Measurements from ENCODE around the gene POTEM.
"Not testable (repeated sequence)": the region's sequence is repeated elsewhere in the genome, so short reads cannot be mapped to it uniquely, and the experiment has no call there.

The POTEM gene

DNA sequence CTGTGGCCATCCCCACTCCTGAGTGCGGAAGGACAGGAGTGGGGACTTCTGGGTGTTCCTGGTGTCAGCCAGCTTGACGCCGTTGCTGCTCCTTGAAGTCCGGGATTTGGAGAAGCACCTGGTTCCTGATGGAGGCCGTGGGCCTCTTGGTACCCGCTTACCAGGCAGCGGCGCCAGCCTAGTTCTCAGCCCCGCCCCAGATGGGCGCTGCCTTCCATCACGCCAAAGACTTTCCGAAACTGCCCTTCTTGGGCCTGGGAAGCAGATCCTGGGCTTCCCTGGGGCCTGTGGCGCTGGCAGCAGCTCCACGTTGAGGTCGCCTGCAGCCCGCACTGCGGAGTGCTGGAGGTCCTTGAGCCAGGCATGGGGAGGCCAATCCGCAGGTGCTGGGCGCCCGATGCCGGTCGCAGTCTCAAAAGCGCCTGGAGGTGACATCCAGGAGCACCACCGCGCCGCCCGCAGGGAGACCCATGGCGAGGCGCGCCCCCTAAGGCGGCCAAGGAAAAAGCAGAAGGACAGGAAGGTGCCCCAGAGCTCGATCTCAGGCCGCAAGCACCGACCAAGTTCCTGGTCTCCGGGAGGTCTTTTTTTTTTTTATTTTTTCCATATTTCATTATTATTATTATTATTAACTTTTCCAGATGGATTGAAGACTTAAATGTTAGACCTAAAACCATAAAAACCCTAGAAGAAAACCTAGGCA, 59.6 kb downstream of the POTEM start:
- not testable (repeated sequence) for DNase-seq (ENCODE audit: low read depth); H3K4me3 ChIP-seq (ENCODE audit: low read depth, low read length)

DNA sequence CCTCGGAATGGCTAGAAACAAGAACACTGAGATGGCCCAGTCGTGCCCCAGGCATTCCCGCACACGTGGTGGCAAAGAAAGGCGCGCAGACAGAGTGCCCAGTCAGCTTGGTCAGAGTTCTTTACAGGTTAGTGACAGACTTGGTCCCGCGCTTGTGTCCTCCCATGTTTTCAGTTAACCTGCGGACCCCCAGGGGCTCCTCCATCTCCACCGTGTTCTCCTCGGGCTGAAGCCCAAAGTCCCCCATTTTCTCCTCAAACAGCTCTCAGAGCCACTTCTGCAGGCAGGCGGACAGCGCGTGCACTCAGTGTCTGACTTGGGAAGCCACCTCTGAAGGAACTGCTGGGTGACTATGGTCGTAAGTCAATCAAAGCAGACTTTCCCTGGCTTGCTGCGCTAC, 60.7 kb downstream of the POTEM start:
- DNase-seq (ENCODE audit: low read depth): not testable (repeated sequence)

DNA sequence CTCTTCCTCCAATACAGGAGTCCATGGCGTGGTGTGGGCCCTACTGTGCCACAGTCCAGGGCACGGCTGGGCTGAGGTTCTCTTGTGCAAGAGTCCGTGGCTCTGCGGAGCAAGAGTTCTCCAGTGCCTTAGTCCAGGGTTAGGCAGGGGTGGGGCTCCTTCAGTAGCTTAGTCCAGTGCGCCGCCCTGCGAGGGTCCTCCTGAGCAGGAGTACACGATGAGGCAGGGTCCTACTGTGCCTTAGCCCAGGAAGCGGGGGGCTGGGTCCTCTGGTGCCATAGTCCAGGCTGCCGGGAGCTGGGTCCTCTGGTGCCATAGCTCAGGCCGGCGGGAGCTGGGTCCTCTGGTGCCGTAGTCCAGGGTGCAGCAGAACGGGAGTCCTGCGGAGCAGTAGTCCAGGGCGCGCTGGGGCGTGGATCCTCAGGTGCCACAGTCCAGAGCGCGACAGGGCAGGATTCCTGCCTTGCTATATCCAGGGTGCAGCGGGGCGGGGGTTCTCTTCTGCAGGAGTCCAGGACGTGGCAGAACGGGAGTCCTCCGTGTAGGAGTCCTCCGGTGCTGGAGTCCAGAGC, 69.7 kb downstream of the POTEM start:
- DNase-seq (ENCODE audit: low read depth); H3K4me3 ChIP-seq (ENCODE audit: low read depth, low read length): not testable (repeated sequence)

More for the DNA sequence above, 60.7 kb downstream of the POTEM start:
- not testable (repeated sequence) for H3K4me3 ChIP-seq (ENCODE audit: low read depth, low read length)

DNA sequence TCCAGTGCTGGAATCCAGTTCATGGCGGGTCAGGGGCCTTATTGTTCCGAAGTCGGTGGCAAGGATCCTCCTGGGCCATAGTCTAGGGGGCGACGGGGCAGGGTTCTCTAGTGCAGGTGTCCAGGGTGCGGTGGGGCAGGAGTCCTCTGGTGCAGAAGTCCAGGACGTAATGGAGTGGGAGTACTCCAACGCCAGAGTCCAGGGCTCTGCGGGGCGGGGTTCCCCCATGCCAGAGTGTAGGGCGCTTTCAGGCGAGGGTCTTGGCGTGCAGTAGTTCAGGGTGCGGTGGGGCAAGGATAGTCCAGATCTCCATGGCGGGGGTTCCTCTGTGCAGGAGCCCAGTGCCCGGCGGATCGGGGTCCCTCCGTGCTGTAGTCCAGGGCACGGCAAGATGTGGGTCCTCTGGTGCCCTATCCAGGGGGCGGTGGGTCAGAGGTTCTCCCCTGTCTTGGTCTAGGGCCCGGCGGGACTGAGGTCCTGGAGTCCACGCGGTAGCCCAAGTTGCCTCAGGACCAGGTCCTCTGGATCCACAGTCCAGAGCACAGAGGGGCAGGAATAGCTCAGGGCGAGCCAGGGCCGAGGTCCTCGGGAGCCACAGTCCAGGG, 70.9 kb downstream of the POTEM start:
- not testable (repeated sequence) for DNase-seq (ENCODE audit: low read depth)

DNA sequence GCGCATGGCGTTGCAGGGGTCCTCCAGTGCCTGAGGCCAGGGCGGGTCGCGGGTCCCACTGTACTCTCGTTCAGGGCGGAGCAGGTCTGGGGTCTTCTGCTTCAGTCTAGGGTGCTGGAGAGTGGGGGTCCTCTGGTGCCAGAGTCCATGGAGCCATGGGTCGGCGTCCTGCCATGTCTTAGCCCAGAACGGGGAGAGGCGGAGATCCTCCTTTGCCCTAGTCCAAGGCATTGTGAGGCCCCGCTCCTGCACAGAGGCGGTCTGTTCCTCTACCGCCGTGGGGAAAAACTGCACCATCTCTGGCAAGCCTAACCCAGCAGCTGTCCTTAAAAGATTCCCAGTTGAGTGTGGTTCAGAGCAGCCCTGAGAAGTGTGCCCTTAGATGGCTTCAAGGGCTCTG, 71.6 kb downstream of the POTEM start:
- H3K4me3 ChIP-seq (ENCODE audit: low read depth, low read length): not testable (repeated sequence)

More for the DNA sequence above, 70.9 kb downstream of the POTEM start:
- H3K4me3 ChIP-seq (ENCODE audit: low read depth, low read length): not testable (repeated sequence)

DNA sequence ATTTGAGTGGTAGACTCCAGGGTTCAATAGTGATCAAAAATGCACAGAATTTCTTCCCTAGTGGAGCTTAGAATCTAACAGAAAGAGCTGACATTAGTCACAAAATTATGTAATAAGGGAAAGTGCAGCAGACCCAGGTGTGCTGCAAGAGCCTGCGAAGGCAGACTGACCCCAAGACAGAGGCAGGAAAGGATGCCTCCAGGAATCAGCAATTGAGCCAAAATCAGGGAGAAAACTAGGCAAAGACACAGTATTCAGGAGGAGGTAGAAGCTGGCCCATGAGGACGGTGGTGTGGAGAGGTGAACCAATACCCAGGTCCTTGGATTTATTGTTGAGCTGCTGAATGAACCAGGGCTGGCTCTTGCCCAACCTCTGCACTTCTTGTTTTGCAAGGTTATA, 76.2 kb downstream of the POTEM start:
- DNase-seq (ENCODE audit: low read depth); H3K4me3 ChIP-seq (ENCODE audit: low read depth, low read length): not testable (repeated sequence)

More for the DNA sequence above, 71.6 kb downstream of the POTEM start:
- not testable (repeated sequence) for DNase-seq (ENCODE audit: low read depth)
